IMR-90 (cell line): Measurements from ENCODE around the gene PLXDC2. TPM values are rescaled to one million over a fixed set of nuclear protein-coding genes. Genes with fewer than 3 reads are reported as not detected.

Experiments
- ATAC-seq: fragments of 200-7000 bp; cut with Tn5 transposase; 2 replicates; pipeline ENCODE4 v1.9.1; 2020; ENCODE audit warnings: low read depth, mild to moderate bottlenecking, moderate library complexity
- BruUV-seq: library from RNA; stranded (reverse); fragments of 400-500 nt; replicated peaks from 2 replicates; lab custom pipeline; 2021; lab: Mats Ljungman, UMichigan
- CTCF ChIA-PET: fragments of 300-600 bp; formaldehyde crosslinking; extraction: SDS; loops from one replicate; lab custom pipeline; 2021; ENCODE audit warnings: antibody characterized with exemption; lab: Yijun Ruan, JAX
- POLR2A ChIA-PET: fragments of 300-600 bp; sonication (Branson Sonifier 250); formaldehyde crosslinking; loops from one replicate; lab custom pipeline; 2022; ENCODE audit warnings: antibody characterized with exemption; ENCODE audit not compliant: unreplicated experiment; lab: Charles Lee
- DNase-seq: peaks from one replicate; pipeline ENCODE4 v3.0.0; 2013
- H2AFZ ChIP-seq: replicated peaks from 2 replicates; pipeline ENCODE3; 2013; ENCODE audit warnings: low read length, mild to moderate bottlenecking; ENCODE audit not compliant: poor library complexity
- H2AK5ac ChIP-seq: 2 replicates; pipeline ENCODE4 v1.6.1; 2013; ENCODE audit warnings: low read depth, low read length, inconsistent platforms
- H2AK9ac ChIP-seq: replicated peaks from 2 replicates; pipeline ENCODE3; 2013; ENCODE audit warnings: mild to moderate bottlenecking, low read depth, low read length, moderate library complexity; ENCODE audit not compliant: poor library complexity
- H2BK120ac ChIP-seq: 2 replicates; pipeline ENCODE4 v1.6.1; 2013; ENCODE audit warnings: low read depth, low read length, inconsistent platforms
- H2BK15ac ChIP-seq: 3 replicates; pipeline ENCODE4 v1.6.1; 2013; ENCODE audit warnings: low read depth, low read length, inconsistent platforms
- H2BK20ac ChIP-seq: 2 replicates; pipeline ENCODE4 v1.6.1; 2013; ENCODE audit warnings: low read depth, mild to moderate bottlenecking, inconsistent platforms, low read length, moderate library complexity
- H2BK5ac ChIP-seq: 2 replicates; pipeline ENCODE4 v1.6.1; 2013; ENCODE audit warnings: mild to moderate bottlenecking, low read depth, low read length, inconsistent platforms; ENCODE audit not compliant: poor library complexity, severe bottlenecking
- H3K14ac ChIP-seq: replicated peaks from 2 replicates; pipeline ENCODE4 v1.6.1; 2013; ENCODE audit warnings: low read depth, low read length, inconsistent platforms
- H3K18ac ChIP-seq: 2 replicates; pipeline ENCODE4 v1.6.1; 2013; ENCODE audit warnings: low read depth, low read length, control low read depth
- H3K23ac ChIP-seq: 2 replicates; pipeline ENCODE4 v1.6.1; 2013; ENCODE audit warnings: low read depth, low read length, inconsistent platforms
- H3K27ac ChIP-seq: 2 replicates; pipeline ENCODE4 v1.5.1; 2013; ENCODE audit warnings: mild to moderate bottlenecking, control low read depth, low read length; ENCODE audit not compliant: insufficient read depth
- H3K27me3 ChIP-seq: 2 replicates; pipeline ENCODE4 v1.6.1; 2013; ENCODE audit warnings: low read length; ENCODE audit not compliant: control insufficient read depth, insufficient read depth
- H3K36me3 ChIP-seq: 2 replicates; pipeline ENCODE4 v1.6.1; 2013; ENCODE audit warnings: low read length, mixed read lengths; ENCODE audit not compliant: control insufficient read depth, insufficient read depth
- H3K4ac ChIP-seq: 2 replicates; pipeline ENCODE4 v1.6.1; 2013; ENCODE audit warnings: low read depth, low read length, inconsistent platforms
- H3K4me1 ChIP-seq: 2 replicates; pipeline ENCODE4 v1.6.1; 2013; ENCODE audit warnings: low read length, mixed read lengths; ENCODE audit not compliant: control insufficient read depth, insufficient read depth
- H3K4me2 ChIP-seq: 2 replicates; pipeline ENCODE4 v1.6.1; 2013; ENCODE audit warnings: low read depth, mild to moderate bottlenecking, control low read depth, low read length, moderate library complexity
- H3K4me3 ChIP-seq: 2 replicates; pipeline ENCODE4 v1.5.1; 2013; ENCODE audit warnings: low read depth, mild to moderate bottlenecking, control low read depth, low read length, moderate library complexity; ENCODE audit not compliant: insufficient read depth
- H3K56ac ChIP-seq: 2 replicates; pipeline ENCODE4 v1.6.1; 2013; ENCODE audit warnings: low read length, inconsistent platforms; ENCODE audit not compliant: insufficient read depth; ENCODE audit errors: extremely low read depth
- H3K79me1 ChIP-seq, 2 experiments: 2 replicates each; pipeline ENCODE4 v1.6.1; 2013; ENCODE audit warnings: low read length in 2 of 2, inconsistent platforms in 1 of 2, low read depth in 1 of 2
- H3K9ac ChIP-seq: 2 replicates; pipeline ENCODE4 v1.6.1; 2013; ENCODE audit warnings: low read depth, low read length, control low read depth
- H3K9me1 ChIP-seq: 2 replicates; pipeline ENCODE4 v1.6.1; 2013; ENCODE audit warnings: low read length, inconsistent platforms; ENCODE audit not compliant: insufficient read depth
- H3K9me3 ChIP-seq: 2 replicates; pipeline ENCODE4 v1.6.1; 2013; ENCODE audit warnings: low read length; ENCODE audit not compliant: control insufficient read depth, insufficient read depth
- H4K20me1 ChIP-seq: 2 replicates; pipeline ENCODE4 v1.6.1; 2013; ENCODE audit warnings: low read length, inconsistent platforms; ENCODE audit not compliant: insufficient read depth
- H4K5ac ChIP-seq: 2 replicates; pipeline ENCODE4 v1.6.1; 2013; ENCODE audit warnings: mild to moderate bottlenecking, low read depth, low read length, control low read depth
- H4K8ac ChIP-seq, 2 experiments: 2 replicates each; pipeline ENCODE4 v1.6.1; 2013; ENCODE audit warnings: low read depth in 2 of 2, low read length in 2 of 2, control low read depth in 1 of 2, inconsistent platforms in 1 of 2
- H4K91ac ChIP-seq: 2 replicates; pipeline ENCODE4 v1.6.1; 2013; ENCODE audit warnings: low read depth, low read length, inconsistent platforms; ENCODE audit not compliant: insufficient read depth
- BHLHE40 ChIP-seq: fragments of 150-350 bp; IDR thresholded peaks from 2 replicates; pipeline ENCODE4 v1.6.1; 2016; ENCODE audit warnings: mild to moderate bottlenecking, low read depth, low read length
- CEBPB ChIP-seq: IDR thresholded peaks from 2 replicates; pipeline ENCODE4 v1.6.1; 2012; ENCODE audit warnings: low read depth, low read length, improper control_type of control experiment
- CHD1 ChIP-seq: IDR thresholded peaks from 2 replicates; pipeline ENCODE4 v1.6.1; 2012; ENCODE audit warnings: low read depth, low read length, improper control_type of control experiment
- FOS ChIP-seq: fragments of 150-350 bp; IDR thresholded peaks from 2 replicates; pipeline ENCODE4 v1.6.1; 2016; ENCODE audit warnings: low read depth, low read length
- MAFK ChIP-seq: IDR thresholded peaks from 2 replicates; pipeline ENCODE4 v1.6.1; 2012; ENCODE audit warnings: low read depth, low read length, improper control_type of control experiment
- MAZ ChIP-seq: IDR thresholded peaks from 2 replicates; pipeline ENCODE4 v1.6.1; 2012; ENCODE audit warnings: low read depth, mild to moderate bottlenecking, low read length, improper control_type of control experiment, moderate library complexity, borderline replicate concordance
- MXI1 ChIP-seq: IDR thresholded peaks from 2 replicates; pipeline ENCODE4 v1.6.1; 2012; ENCODE audit warnings: low read depth, mild to moderate bottlenecking, low read length, moderate library complexity, borderline replicate concordance
- NFE2L2 ChIP-seq: fragments of 150-350 bp; IDR thresholded peaks from 2 replicates; pipeline ENCODE4 v1.6.1; 2016; ENCODE audit warnings: low read depth, mild to moderate bottlenecking, low read length
- POLR2A ChIP-seq: IDR thresholded peaks from 2 replicates; pipeline ENCODE4 v1.6.1; 2012; ENCODE audit warnings: mild to moderate bottlenecking, low read depth, low read length
- RAD21 ChIP-seq: IDR thresholded peaks from 2 replicates; pipeline ENCODE4 v1.6.1; 2012; ENCODE audit warnings: low read length, improper control_type of control experiment
- RCOR1 ChIP-seq: IDR thresholded peaks from 2 replicates; pipeline ENCODE4 v1.6.1; 2012; ENCODE audit warnings: mild to moderate bottlenecking, low read length, improper control_type of control experiment; ENCODE audit not compliant: insufficient replicate concordance
- RFX5 ChIP-seq: IDR thresholded peaks from 2 replicates; pipeline ENCODE4 v1.8.0; 2012; ENCODE audit warnings: low read depth, mild to moderate bottlenecking, low read length, moderate library complexity
- SMC3 ChIP-seq: fragments of 150-350 bp; IDR thresholded peaks from 2 replicates; pipeline ENCODE4 v1.6.1; 2016; ENCODE audit warnings: low read depth, mild to moderate bottlenecking, antibody characterized with exemption, low read length, moderate library complexity
- USF2 ChIP-seq: fragments of 150-350 bp; IDR thresholded peaks from 2 replicates; pipeline ENCODE4 v1.6.1; 2017; ENCODE audit warnings: mild to moderate bottlenecking, antibody characterized with exemption, low read length, low read depth
- WGBS, 2 experiments: methylation state at CpG; one replicate each; pipeline versions ENCODE4 v1.1.5 to v1.1.7; 2013; ENCODE audit warnings: missing lambda C conversion rate in 2 of 2; ENCODE audit not compliant: insufficient read length in 1 of 2; ENCODE audit errors: extremely low coverage in 2 of 2; 5-methylcytosine and 5-hydroxymethylcytosine counted together
- dilution Hi-C: fragments of 300-500 bp; cut with HindIII; formaldehyde crosslinking; loops from one replicate; pipeline ENCODE4 v1.14.3; 2018; ENCODE audit warnings: low sequenced_read_pairs; ENCODE audit not compliant: unreplicated experiment
- in situ Hi-C: fragments of 300-500 bp; cut with MboI; formaldehyde crosslinking; loops from 3 replicates; pipeline ENCODE4 v1.14.3; 2019; ENCODE audit warnings: low sequenced_read_pairs, inconsistent platforms, mixed read lengths
- intact Hi-C: fragments of 100-400 bp; cut with micrococcal nuclease; formaldehyde crosslinking; loops from 2 replicates; pipeline ENCODE4 v1.10.0; 2022
- polyA plus RNA-seq, 3 experiments: library from polyadenylated mRNA; depleted of rRNA; stranded (reverse); fragments of >200 nt; gene quantifications; 2 replicates each; pipeline ENCODE4 v1.2.3, GENCODE V29; 2012; ENCODE audit warnings: low replicate concordance in 1 of 3
- total RNA-seq: library from RNA; depleted of rRNA; stranded (reverse); fragments of >200 nt; gene quantifications from 2 replicates; pipeline ENCODE4 v1.2.3, GENCODE V29; 2012
- TF ChIP-seq, protein P1 (sequence below): conservative IDR thresholded peaks from 2 replicates; pipeline ENCODE4 v1.5.1; 2012; ENCODE audit warnings: mild to moderate bottlenecking, low read depth, low read length, improper control_type of control experiment

The PLXDC2 gene
- total and polyA plus RNA-seq, 2 of the 4 experiments (the other 2 are of a cell fraction), result 3.2 to 6.1 TPM

GRCh38 chr10:19930936-19931893 is 115.0 kb downstream of the PLXDC2 start:
- POLR2A ChIA-PET, result no interaction called here
- TF ChIP-seq RFX5, result no peak
- no peak; the same call in 1 of the 2 replicates for TF ChIP-seq MAZ
- TF ChIP-seq CEBPB, result no peak
- no peak for TF ChIP-seq SMC3
- TF ChIP-seq RAD21, result 0 out of 2 replicates have a peak, but pooled peaks have one; percentile 5
- TF ChIP-seq, protein P1, sequence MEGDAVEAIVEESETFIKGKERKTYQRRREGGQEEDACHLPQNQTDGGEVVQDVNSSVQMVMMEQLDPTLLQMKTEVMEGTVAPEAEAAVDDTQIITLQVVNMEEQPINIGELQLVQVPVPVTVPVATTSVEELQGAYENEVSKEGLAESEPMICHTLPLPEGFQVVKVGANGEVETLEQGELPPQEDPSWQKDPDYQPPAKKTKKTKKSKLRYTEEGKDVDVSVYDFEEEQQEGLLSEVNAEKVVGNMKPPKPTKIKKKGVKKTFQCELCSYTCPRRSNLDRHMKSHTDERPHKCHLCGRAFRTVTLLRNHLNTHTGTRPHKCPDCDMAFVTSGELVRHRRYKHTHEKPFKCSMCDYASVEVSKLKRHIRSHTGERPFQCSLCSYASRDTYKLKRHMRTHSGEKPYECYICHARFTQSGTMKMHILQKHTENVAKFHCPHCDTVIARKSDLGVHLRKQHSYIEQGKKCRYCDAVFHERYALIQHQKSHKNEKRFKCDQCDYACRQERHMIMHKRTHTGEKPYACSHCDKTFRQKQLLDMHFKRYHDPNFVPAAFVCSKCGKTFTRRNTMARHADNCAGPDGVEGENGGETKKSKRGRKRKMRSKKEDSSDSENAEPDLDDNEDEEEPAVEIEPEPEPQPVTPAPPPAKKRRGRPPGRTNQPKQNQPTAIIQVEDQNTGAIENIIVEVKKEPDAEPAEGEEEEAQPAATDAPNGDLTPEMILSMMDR, result no peak
- no peak for TF ChIP-seq MAFK
- TF ChIP-seq CHD1, result no peak
- no peak for TF ChIP-seq MXI1
- TF ChIP-seq FOS, result 0 out of 2 replicates have a peak, but pooled peaks have one; percentile 36
- TF ChIP-seq POLR2A, result no peak
- no peak for TF ChIP-seq BHLHE40
- no peak for TF ChIP-seq NFE2L2
- no peak for TF ChIP-seq RCOR1
- peak; percentile 47; the same call in 1 of the 2 replicates for TF ChIP-seq USF2

More at GRCh38 chr10:19930936-19931893, 115.0 kb downstream of the PLXDC2 start:
- H4K5ac ChIP-seq, result 0 out of 2 replicates have a peak overlapping the region, but pooled peaks have one; percentile 21
- intact Hi-C loops (no loop called here), in situ Hi-C loops (no loop called here), dilution Hi-C loops (no loop called here)
- no peak overlapping the region; the same call in 1 of the 2 replicates for H3K14ac ChIP-seq
- BruUV-seq, result no TSS peak
- H3K4me2 ChIP-seq, result no peak overlapping the region
- peak overlapping the region; percentile 5 for H2BK120ac ChIP-seq
- H3K9me1 ChIP-seq, result peaks cover 4% of the 10 kb centered on the region; the same call in 1 of the 2 replicates
- peak overlapping the region; percentile 26 for H2BK5ac ChIP-seq
- no peaks in the 10 kb centered on the region for H3K79me1 ChIP-seq
- no peaks in the 10 kb centered on the region for H3K36me3 ChIP-seq
- no peaks in the 10 kb centered on the region for H4K20me1 ChIP-seq
- H2AFZ ChIP-seq, result no peak overlapping the region
- peak; percentile 70 for DNase-seq
- no peak overlapping the region; the same call in 1 of the 2 replicates for H3K4ac ChIP-seq
- H2AK5ac ChIP-seq, result no peak overlapping the region
- no peak overlapping the region for H3K9ac ChIP-seq
- H2BK15ac ChIP-seq, result no peak overlapping the region; the same call in 2 of the 3 replicates
- CTCF ChIA-PET, result interaction anchor here (0.6 kb wide), 1 partner anchor 29 kb away, joined by 3 read pairs; no protein-coding TSS in a partner anchor
- H3K9me3 ChIP-seq, result no peaks in the 10 kb centered on the region
- peak overlapping the region; percentile 35; the same call in 1 of the 2 replicates for H3K18ac ChIP-seq
- H4K8ac ChIP-seq, result no peak overlapping the region
- H3K56ac ChIP-seq, result no peak overlapping the region
- no peak overlapping the region for H3K4me3 ChIP-seq
- peak; percentile 86 for ATAC-seq
- H3K23ac ChIP-seq, result 0 out of 2 replicates have a peak overlapping the region, but pooled peaks have one; percentile 4
- H2BK20ac ChIP-seq, result no peak overlapping the region
- no peaks in the 10 kb centered on the region for H3K27me3 ChIP-seq
- H3K27ac ChIP-seq, result no peak overlapping the region
- peaks cover 5% of the 10 kb centered on the region; the same call in 1 of the 2 replicates for H3K4me1 ChIP-seq
- no peak overlapping the region for H2AK9ac ChIP-seq
- H4K91ac ChIP-seq, result no peak overlapping the region
- WGBS, 2 experiments, result 94% methylated on average over 2 of the region's 12 CpGs; no CpG with 5 or more reads in 1 of the 2 experiments
